Stimulated activated CD4-positive, alpha-beta T cell treated with anti-CD3 and anti-CD28 coated beads, Interleukin-4, amount 100 ng/mL, for 1 hour (primary cell): ENCODE data around the gene VRK2.
"Not testable (repeated sequence)": the region's sequence is repeated elsewhere in the genome, so short reads cannot be mapped to it uniquely, and the experiment has no call there.

Source experiments
- DNase-seq: peaks from one replicate; pipeline ENCODE4 v3.0.0-alpha.2; 2020

VRK2 gene

DNA sequence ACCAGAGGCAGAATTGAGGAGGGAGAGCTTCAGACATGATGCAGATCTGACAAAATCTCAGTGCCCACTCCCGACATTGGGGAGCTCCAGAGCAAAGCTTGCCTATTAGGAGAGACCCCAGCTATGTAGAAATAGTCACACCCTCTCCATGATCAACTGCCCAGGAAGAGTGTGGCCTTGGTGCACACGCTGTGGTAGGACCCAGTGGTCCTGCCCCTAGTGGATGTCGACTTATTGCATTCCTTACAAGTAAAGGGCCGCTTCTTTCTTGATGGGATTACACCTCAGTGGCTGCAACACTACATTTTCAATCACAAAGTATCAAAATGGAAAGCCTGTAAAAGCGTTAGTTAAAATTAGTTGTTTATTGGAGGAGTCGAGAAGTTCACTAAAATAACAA lies 64.2 kb downstream of the VRK2 start:
- DNase-seq: no peak

DNA sequence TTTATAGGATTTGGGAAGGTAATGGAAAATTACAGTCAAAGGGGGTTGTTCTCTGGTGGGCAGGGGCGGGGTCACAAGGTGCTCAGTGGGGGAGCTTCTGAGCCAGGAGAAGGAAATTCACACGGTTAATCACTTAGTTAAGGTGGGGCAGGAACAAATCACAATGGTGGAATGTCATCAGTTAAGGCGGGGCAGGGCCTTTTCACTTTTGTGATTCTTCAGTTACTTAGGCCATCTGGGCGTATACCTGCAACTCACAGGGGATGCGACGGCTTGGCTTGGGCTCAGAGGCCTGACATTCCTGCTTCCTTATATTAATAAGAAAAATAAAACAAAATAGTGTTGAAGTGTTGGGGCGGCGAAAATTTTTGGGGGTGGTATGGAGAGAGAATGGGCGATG lies 67.0 kb downstream of the VRK2 start:
- not testable (repeated sequence) for DNase-seq

DNA sequence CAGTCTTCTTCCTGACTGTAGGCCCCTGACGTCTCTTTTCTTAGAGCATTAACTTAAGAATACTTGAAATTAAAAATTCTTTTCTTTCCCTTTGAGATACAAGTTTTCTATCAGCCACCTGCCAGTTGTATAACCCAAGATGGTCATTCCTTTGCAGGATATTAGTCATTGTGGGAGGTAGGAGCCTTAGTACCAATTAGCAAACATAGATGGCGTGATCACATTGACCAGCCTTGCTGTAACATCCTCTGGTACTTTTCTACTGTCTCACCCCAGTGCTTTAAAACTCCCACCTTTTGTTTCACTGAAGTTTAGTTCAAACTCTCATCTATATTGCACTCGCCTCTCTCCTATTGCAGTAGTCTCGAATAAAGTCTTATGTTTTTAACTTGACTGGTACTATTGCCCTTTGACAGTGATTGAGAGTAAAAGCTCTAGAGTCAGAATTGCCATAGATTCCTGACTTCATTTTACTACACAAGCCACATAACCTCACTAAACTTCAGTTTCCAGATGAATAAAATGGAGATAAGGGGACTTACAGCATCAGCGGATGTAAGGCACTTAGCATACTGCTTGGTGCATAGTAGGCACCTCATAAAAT lies 74.1 kb downstream of the VRK2 start:
- no peak for DNase-seq

DNA sequence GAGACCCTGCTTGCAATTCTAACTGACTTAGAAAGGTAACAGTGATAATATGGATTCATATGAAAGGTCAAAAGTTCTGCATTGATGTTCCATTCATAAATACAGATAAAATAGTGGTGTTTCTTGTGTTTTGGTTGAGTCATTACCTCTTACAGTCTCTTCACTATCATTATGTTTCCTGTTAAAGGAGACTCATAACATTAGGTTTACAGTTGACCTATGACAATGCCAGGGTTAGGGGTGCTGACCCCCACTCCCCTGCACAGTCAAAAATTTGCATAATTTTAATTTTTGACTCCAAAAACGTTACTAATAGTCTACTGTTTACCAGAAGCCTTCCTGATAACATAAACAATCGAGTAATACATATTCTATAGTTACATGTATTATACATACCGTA lies 75.4 kb downstream of the VRK2 start:
- no peak for DNase-seq

DNA sequence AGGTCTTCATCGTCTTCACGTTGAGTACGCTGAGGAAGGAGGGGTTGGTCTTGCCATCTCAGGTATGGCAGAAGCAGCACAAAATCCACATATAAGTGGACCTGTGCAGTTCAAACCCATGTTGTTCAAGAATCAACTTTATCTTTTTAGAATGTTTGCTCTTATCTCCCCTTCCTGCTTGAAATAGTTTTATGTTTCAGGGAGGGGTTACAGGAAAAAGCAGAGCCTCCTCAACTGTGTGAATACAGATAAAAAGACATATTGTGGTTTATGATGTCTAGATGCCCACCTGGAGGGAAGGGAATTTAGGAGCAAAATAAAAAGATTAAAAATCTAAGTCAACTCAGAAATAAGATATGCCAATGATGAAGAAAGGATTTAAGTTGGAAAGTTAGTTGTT lies 75.9 kb downstream of the VRK2 start:
- DNase-seq: no peak

DNA sequence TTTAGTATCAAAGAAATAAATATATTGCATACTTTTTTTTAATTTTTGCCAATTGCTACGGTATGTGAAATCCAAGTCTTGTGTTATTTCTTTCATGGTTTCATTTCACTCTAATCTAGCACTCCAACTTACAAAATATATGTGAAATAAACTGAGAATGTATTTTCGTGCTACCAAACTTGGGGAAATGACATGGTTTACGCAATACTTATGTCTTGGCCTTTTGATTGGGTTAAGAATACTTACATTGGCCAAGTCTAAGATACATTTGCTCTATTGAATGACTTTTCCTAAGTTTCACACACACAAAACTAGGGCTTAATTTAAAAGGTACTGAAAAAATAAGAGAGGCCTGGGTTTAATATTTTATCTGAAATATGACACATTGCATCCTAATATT lies 80.5 kb downstream of the VRK2 start:
- no peak for DNase-seq

DNA sequence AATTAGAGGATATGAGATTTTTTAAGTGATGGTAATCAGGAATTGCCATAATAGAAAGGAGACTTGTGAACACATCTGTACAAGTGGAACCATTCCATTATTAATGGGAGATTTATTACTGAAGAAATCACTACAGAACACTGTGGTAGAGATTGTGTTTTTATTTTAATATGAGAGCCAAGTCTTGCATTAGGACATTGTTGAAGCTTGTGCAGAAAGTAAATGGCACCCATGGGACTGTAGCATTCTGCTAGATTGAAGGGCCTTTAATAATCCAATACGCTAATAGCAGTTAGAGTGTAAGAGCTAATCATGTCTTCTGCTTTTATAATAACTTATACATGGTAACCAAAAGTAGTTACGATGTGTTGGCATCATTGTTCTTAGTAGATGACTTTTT lies 83.6 kb downstream of the VRK2 start:
- no peak for DNase-seq

DNA sequence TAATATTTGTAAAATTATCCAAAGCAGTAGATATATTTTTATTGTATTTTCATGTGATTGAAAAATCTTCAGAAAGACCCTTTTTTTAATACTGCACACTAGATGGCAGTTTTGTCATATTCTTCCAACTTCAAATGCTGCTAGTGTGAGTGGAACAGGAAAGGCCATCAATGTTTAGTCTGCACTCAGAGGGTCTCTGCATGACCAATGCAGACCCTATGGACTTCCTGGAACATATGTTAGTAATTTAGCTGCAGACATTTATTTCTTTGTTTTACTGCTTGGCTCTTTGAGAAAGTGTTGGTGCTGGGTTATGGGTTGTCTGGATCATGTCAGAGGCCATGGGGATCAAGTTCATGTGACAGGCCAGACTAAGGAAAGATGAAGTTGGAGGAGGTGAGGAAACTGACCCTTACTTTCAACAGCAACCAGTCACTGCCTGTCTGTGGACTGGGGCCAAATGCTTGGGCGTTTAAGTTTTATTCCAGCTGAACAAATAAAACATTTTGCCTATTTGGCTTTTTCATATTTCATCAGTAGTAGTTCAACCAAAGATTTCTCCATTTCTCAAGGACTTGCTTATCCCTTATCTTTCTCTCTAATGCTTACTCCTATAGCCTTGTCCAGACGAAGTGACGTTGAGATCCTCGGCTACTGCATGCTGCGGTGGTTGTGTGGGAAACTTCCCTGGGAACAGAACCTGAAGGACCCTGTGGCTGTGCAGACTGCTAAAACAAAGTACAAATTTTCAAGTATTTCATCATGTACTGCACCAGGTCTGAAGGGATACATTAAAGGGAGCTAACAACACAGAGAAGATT lies 84.8 kb downstream of the VRK2 start:
- no peak for DNase-seq

DNA sequence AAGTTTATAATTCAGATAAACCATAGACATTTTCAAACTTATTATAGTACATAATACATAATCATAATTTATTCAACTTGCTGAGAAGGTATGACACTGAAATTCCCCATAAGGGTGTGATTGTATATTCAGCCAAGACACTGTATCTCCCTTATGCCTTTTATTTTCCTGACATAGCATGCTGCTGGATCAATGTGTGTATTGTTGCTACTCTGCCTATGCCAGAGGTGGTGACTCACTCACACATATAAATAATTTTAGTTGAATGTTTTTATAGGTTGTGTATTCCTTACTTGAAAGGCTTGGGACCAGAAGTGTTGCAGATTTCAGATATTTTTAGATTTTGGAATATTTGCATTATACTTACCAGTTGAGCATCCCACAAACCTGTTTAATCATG lies 86.8 kb downstream of the VRK2 start:
- no peak for DNase-seq

DNA sequence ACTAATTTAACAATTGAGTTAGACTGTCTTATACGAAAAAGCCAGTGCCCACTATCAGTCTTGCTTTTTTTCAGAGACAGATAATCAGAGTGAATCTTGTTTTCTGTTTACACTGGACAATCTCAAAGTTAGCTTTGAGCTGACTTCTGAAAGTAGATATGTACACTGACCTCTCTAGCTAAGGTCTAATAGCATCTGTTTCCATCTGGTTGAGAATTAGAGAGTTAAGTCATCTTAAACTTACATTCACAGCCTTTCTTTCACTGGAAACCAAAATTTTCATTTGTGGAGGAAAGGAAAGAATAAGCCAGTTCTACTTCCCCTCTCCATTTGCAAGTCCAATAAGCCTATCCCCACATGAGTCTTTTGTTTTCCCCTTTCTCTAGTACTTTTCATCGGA lies 89.3 kb downstream of the VRK2 start:
- DNase-seq: no peak

DNA sequence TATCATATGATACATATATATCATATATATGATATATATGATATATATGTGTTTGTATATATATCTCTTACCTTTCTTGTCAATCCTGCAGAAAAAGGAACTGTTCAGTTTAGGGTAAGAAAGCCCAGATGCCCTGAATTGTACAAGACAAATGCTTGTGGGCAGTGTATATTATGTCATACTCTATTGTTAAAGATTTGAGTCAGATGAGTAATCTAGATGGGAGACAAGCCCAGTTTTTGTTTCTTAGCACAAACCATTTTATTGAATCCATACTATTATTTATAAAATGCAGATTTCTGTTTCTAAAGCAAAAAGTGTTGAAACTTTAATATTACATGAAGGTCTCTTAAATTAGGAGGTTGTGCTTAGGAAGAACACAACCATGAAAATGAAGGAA lies 90.6 kb downstream of the VRK2 start:
- DNase-seq: no peak

DNA sequence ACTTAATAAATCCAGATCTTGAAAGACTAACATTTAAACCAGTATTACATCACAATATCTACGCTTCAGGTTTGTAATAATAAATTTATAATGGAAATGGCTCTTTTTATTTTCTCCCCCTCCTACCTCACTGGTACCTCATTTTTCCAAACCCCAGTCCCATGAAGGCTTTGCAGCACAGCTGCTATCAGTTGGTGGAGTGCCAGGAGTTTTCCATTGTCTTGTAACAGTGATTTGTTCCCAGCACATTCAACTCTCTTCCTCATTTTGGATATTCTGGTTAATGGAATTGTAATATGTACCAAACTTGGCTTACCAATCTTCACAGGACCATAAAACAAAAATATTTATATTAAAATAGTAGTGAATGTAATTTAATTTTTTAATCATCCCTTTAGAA lies 91.2 kb downstream of the VRK2 start:
- DNase-seq: no peak

DNA sequence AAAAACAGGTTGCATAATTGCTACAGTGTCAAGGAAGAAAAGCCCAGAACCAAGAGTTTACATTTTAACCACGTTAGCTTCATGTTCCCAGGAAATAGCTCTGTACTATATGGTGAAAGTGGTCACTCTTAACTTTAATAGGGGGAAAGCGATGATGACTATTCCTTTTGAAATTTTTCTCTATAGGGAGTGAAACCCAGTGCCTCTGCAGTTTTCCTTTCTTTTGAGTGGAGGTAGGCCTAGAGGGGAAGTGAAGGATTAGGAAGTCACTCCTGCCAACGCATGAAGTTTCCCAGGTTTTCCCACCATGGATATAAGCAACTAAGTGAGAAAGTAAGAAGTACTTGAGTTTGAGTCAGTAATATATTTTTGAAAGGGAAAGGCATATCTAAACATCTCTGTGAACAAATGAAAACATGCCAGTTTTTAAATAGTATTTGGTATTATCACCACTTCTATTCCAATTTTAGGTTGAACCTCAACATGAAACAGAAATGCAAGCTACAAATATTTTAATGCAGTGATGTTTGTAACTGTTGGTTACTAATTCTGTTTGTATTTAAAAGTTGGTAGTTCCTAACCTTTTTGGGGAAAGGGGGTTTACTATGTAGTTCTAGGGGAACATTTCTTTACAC lies 91.9 kb downstream of the VRK2 start:
- no peak for DNase-seq

DNA sequence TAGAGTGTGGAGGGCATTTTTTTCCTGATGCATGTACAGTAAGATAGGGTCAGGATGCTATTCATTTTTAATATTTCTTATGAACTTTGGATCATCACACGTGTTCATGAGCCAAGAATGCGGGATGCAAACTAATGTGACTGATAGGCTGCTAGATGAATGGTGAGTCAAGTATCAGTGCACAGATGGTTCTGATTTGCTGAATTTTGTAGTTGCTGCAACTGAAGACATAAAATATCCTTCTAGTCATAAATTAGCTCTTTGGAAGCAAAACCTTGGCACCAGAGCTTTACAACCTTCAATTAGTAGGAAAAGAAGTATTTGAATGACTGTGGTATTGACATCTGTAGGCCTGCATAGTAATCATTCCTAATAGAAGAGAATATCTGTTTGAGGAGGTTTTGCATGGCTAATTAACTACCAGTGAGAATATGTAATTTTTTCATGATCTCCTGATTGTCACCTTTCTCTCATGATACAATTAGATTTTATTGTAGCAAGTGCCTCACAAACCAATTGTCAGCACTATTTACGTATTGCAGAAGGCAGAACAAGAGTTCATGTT lies 94.0 kb downstream of the VRK2 start:
- no peak for DNase-seq

DNA sequence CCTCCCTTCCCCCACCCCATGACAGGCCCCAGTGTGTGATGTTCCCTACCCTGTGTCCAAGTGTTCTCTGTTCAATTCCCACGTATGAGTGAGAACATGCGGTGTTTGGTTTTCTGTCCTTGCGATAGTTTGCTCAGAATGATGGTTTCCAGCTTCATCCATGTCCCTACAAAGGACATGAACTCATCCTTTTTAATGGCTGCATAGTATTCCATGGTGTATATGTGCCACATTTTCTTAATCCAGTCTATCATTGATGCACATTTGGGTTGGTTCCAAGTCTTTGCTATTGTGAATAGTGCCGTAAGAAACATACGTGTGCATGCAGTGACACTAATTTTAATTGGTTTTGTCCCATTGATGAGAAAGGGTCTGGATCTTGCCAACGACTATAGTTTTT lies 99.2 kb downstream of the VRK2 start:
- DNase-seq: not testable (repeated sequence)

DNA sequence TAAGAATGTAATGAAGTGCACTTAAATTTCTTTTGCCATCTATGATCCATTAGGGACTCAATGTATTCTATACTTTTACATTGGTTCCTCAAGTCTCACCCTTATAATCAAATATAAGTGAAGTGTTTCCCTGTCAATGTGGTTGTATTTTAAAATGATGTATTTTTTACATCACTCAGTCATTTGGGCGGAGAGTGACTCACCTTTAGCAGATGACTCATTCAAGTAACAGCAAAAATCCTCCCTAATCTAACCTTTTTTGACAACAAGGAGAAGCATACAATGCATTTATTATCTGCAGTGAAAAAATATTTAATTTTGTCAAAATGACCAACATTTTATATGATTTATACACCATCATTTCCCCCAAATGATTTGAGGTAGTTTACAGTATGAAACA lies 100.1 kb downstream of the VRK2 start:
- no peak for DNase-seq

DNA sequence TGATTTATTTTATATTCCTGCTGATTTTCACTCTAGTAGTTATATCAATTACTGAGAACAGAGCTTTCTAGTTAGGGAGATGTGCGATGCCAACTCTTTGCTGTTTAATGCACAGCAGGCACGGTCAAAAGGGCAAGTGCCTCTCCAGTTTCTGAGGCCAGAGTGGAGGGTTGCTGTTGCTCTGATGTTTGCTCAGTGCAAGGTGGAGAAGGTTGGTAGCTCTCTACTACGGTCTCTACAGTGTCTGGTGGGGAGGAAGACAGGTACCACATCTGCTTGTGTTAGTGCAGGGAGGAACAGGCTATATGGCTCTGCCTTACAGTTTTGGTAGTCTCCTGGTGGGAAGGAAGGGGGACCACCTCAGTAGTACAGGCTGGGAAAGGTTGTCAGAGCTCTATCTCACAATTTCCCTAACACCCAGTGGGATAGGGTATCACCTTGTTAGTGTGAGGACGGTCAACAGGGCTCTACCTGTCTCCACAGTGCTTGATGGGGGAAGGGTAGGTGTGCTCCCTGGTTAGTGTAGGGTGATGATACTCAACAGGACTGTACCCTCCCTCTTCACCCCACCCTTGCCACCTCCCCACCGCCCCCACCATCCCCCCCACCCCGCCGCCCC lies 108.7 kb downstream of the VRK2 start:
- no peak for DNase-seq

DNA sequence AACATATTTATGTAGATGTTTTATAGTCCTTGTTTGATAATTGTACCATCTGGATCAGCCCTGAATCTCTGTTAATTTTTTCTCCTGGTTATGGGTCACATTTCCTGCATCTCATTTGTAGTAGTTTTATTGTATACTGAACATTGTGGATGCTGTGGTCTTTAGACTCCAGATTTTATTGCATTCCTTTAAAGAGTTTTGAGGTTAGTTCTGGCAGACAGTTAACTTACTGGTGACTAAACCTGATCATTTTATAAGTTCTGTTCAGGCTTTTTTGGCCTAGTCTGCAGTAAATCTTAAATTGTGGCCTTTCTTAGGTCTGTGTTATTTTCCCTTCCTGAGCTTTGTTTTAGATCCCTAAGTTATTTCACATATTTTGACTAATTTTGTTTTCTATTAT lies 110.2 kb downstream of the VRK2 start:
- DNase-seq: no peak

DNA sequence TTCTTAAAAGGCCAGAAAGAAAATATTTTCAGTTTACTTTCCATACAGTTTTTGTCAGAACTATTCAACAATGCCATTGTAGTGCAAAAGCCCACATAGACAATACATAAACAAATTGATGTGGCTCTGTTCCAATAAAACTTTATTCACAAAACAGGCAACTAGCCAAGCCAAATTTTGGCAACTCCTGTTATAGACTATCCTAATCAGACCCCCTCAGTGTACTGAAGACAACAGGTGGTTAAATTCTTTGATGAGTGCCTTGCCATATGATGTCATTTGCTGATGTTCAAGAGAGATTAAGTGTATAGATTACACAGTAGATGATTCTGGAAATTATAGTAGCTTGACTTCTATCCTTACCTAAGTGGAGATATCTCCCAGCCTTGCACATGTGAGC lies 111.1 kb downstream of the VRK2 start:
- DNase-seq: no peak

DNA sequence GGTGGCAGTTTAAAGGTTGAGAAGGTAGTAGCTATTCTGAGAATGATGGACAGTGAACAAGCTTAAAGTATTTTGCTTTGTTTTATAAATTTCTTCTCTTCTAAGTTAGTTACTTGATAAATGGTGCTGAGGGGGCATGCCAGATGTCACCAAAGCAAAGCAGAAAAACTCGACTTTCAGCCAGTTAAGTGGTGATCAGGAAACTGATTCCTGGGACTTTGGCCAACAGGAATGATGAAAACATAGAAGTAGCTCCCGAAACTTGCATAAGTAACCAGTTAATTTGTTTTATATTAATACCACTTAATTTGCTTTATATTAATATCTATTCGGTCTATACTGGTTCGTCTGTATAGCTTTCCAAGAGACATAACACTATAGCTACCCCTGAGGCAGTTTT lies 111.9 kb downstream of the VRK2 start:
- DNase-seq: no peak

DNA sequence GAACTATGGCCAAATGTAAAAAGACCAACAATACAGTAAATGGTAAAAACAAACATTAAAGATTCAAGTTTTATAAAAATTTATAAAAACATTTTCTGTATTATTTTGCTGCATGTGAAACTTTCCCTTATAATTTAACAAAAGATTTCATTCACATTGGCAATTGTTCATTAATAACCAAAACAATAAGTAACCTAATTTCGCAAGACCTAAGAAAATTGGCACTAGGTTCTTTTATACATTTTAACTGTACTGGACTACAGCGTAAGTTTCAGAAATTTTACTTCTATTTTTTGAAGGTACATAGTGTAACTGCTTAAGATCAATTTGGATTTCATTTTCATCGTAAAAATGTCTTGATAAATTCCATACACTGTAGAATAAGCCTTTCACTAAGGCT lies 117.3 kb downstream of the VRK2 start:
- DNase-seq: no peak

DNA sequence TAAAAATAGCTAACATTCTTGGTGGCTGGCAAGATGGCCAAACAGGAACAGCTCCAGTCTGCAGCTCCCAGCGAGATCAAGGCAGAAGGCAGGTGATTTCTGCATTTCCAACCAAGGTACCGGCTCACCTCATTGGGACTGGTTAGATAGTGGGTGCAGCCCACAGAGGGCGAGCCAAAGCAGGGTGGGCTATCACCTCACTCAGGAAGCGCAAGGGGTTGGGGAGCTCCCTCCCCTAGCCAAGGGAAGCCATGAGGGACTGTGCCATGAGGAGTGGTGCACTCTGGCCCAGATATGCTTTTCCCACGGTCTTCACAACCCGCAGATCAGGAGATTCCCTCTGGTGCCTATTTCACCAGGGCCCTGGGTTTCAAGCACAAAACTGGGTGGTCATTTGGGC lies 121.5 kb downstream of the VRK2 start:
- DNase-seq: not testable (repeated sequence)

DNA sequence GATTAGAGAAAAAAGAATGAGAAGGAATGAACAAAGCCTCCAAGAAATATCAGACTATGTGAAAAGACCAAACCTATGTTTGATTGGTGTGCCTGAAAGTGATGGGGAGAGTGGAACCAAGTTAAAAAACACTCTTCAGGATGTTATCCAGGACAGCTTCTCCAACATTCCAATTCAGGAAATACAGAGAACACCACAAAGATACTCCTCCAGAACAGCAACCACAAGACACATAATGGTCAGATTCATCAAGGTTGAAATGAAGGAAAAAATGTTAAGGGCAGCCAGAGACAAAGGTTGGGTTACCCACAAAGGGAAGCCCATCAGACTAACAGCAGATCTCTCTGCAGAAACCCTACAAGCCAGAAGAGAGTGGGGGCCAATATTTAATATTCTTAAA lies 123.2 kb downstream of the VRK2 start:
- DNase-seq: not testable (repeated sequence)
